ENCODE results near the gene EPHA8.
A peak's percentile ranks its signal among the peaks of the same experiment; 100 is the strongest.

The EPHA8 gene

DNA sequence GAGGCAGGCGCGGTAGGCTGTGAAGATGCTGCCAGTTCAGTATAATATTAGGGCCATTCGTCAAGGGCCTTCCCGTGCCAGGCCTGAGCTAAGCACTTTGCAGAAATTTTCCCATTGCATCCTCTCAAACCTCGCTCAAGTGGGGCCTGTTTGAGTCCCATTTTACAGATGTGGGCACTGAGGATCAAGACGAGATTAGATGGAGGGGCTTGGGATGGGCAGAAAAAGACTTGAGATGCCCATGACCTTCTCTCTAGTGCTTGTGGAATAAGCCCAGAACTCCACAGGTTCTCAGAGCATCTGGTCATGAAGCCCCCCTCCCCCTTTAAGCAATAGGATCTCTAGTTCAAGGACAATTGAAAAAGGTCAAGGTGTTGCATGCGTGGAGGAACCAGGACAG lies 9.9 kb downstream of the EPHA8 start:
- Histone ChIP-seq H3K36me3 (ENCODE audit: control insufficient read depth in 4 of 4, insufficient read depth in 4 of 4, low read length in 3 of 4) (no peaks in the 10 kb centered on the region), H3K4me3 (ENCODE audit: control insufficient read depth in 1 of 7, extremely low read depth in 1 of 7, insufficient read depth in 4 of 7, low read depth in 2 of 7, low read length in 6 of 7) (no peak overlapping the region), H3K9me3 (ENCODE audit: control extremely low read depth in 1 of 5, control insufficient read depth in 4 of 5, insufficient read depth in 2 of 5, low read depth in 1 of 5, low read length in 4 of 5) (peaks cover 0 to 11% (median 0%) of the 10 kb centered on the region in 5 experiments), H3K4me1 (ENCODE audit: control extremely low read depth in 1 of 4, control insufficient read depth in 4 of 4, insufficient read depth in 4 of 4, low read length in 3 of 4) (no peaks in the 10 kb centered on the region), H3K27ac (ENCODE audit: insufficient read depth in 1 of 2, low read depth in 1 of 2, low read length in 2 of 2, poor library complexity in 1 of 2, severe bottlenecking in 2 of 2) (no peak overlapping the region), H3K27me3 (replicated peaks in 2 of 5; ENCODE audit: control insufficient read depth in 4 of 5, insufficient read depth in 5 of 5, low read length in 4 of 5) (peaks cover 0 to 32% (median 0%) of the 10 kb centered on the region in 5 experiments)
- DNase-seq, result no peak
- POLR2A ChIA-PET, result no interaction called here
- CTCF ChIA-PET, result no interaction called here
- 86% methylated on average over 6 of the region's 7 CpGs for WGBS (ENCODE audit: insufficient coverage)

DNA sequence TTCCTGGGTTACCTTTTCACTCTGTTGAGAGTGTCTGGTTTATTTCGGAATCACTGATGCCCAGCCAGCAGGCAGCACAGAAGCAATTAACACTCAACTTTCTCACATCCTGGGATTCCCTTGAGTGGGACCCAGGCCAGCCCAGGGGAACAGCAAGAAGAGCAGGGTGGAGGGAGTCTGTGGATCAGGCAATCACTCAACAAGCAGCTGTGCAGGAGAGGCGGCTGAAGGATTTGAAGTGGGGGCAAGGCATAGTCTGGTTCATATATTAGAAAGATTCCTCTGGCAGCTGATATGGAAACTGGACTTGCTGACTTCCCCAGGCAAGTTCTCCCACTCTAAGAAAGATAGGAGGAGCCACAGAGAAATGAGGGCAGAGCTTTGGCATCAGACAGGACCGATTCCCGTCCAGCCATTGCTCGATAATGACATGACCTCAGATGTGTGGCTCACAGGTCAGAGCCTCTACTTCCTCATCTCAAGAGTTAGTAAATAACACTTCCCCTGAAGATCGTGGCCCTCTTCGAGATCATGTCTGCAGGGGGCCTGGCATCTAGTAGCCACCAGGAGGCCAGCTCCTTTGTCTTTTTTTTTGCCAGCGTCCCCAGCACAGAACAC lies 12.4 kb downstream of the EPHA8 start:
- Histone ChIP-seq H3K36me3 (ENCODE audit: control insufficient read depth in 4 of 4, insufficient read depth in 4 of 4, low read length in 3 of 4) (no peaks in the 10 kb centered on the region), H3K4me3 (ENCODE audit: control insufficient read depth in 1 of 7, extremely low read depth in 1 of 7, insufficient read depth in 4 of 7, low read depth in 2 of 7, low read length in 6 of 7) (no peak overlapping the region), H3K9me3 (ENCODE audit: control extremely low read depth in 1 of 5, control insufficient read depth in 4 of 5, insufficient read depth in 2 of 5, low read depth in 1 of 5, low read length in 4 of 5) (peaks cover 0 to 18% (median 0%) of the 10 kb centered on the region in 5 experiments), H3K4me1 (ENCODE audit: control extremely low read depth in 1 of 4, control insufficient read depth in 4 of 4, insufficient read depth in 4 of 4, low read length in 3 of 4) (no peaks in the 10 kb centered on the region), H3K27ac (ENCODE audit: insufficient read depth in 1 of 2, low read depth in 1 of 2, low read length in 2 of 2, poor library complexity in 1 of 2, severe bottlenecking in 2 of 2) (no peak overlapping the region), H3K27me3 (replicated peaks in 2 of 5; ENCODE audit: control insufficient read depth in 4 of 5, insufficient read depth in 5 of 5, low read length in 4 of 5) (peaks cover 0 to 24% (median 0%) of the 10 kb centered on the region in 5 experiments)
- DNase-seq, result peak in 2 of 3 donors; percentile 16 to 34
- CTCF ChIA-PET, result interaction anchor here (0.7 kb wide), 1 partner anchor 159 kb away, joined by 3 read pairs; no protein-coding TSS in a partner anchor
- 38% methylated on average over 7 of the region's 8 CpGs for WGBS (ENCODE audit: insufficient coverage)
- POLR2A ChIA-PET, result no interaction called here

DNA sequence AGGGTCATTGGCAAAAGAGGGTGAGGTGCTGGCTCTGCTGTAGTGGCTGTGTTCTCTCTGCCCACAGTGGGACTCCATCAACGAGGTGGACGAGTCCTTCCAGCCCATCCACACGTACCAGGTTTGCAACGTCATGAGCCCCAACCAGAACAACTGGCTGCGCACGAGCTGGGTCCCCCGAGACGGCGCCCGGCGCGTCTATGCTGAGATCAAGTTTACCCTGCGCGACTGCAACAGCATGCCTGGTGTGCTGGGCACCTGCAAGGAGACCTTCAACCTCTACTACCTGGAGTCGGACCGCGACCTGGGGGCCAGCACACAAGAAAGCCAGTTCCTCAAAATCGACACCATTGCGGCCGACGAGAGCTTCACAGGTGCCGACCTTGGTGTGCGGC lies 12.9 kb downstream of the EPHA8 start:
- H3K9me3 ChIP-seq (ENCODE audit: control extremely low read depth in 1 of 5, control insufficient read depth in 4 of 5, insufficient read depth in 2 of 5, low read depth in 1 of 5, low read length in 4 of 5), result peaks cover 0 to 18% (median 0%) of the 10 kb centered on the region in 5 experiments
- POLR2A ChIA-PET, result no interaction called here
- H3K4me3 ChIP-seq (ENCODE audit: control insufficient read depth in 1 of 7, extremely low read depth in 1 of 7, insufficient read depth in 4 of 7, low read depth in 2 of 7, low read length in 6 of 7), result no peak overlapping the region
- peaks cover 0 to 24% (median 2%) of the 10 kb centered on the region in 5 experiments for H3K27me3 ChIP-seq (replicated peaks in 2 of 5; ENCODE audit: control insufficient read depth in 4 of 5, insufficient read depth in 5 of 5, low read length in 4 of 5)
- DNase-seq, result no peak
- no peak overlapping the region for H3K27ac ChIP-seq (ENCODE audit: insufficient read depth in 1 of 2, low read depth in 1 of 2, low read length in 2 of 2, poor library complexity in 1 of 2, severe bottlenecking in 2 of 2)
- CTCF ChIA-PET, result no interaction called here
- 90% methylated on average over 13 of the region's 23 CpGs for WGBS (ENCODE audit: insufficient coverage)
- H3K4me1 ChIP-seq (ENCODE audit: control extremely low read depth in 1 of 4, control insufficient read depth in 4 of 4, insufficient read depth in 4 of 4, low read length in 3 of 4), result no peaks in the 10 kb centered on the region
- no peaks in the 10 kb centered on the region for H3K36me3 ChIP-seq (ENCODE audit: control insufficient read depth in 4 of 4, insufficient read depth in 4 of 4, low read length in 3 of 4)

DNA sequence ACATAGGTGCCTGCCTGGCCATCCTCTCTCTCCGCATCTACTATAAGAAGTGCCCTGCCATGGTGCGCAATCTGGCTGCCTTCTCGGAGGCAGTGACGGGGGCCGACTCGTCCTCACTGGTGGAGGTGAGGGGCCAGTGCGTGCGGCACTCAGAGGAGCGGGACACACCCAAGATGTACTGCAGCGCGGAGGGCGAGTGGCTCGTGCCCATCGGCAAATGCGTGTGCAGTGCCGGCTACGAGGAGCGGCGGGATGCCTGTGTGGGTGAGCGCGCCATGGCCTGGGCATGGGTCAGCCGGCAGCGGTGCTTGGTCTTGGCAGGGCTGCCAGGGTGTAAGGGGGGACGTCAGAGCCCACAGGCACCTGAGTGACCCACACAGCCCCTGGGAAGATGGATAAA lies 13.3 kb downstream of the EPHA8 start:
- ChIA-PET CTCF (no interaction called here), POLR2A (no interaction called here)
- Histone ChIP-seq H3K36me3 (ENCODE audit: control insufficient read depth in 4 of 4, insufficient read depth in 4 of 4, low read length in 3 of 4) (no peaks in the 10 kb centered on the region), H3K27me3 (replicated peaks in 2 of 5; ENCODE audit: control insufficient read depth in 4 of 5, insufficient read depth in 5 of 5, low read length in 4 of 5) (peaks cover 0 to 24% (median 3%) of the 10 kb centered on the region in 5 experiments), H3K4me3 (ENCODE audit: control insufficient read depth in 1 of 7, extremely low read depth in 1 of 7, insufficient read depth in 4 of 7, low read depth in 2 of 7, low read length in 6 of 7) (no peak overlapping the region), H3K9me3 (ENCODE audit: control extremely low read depth in 1 of 5, control insufficient read depth in 4 of 5, insufficient read depth in 2 of 5, low read depth in 1 of 5, low read length in 4 of 5) (peaks cover 0 to 18% (median 0%) of the 10 kb centered on the region in 5 experiments), H3K27ac (ENCODE audit: insufficient read depth in 1 of 2, low read depth in 1 of 2, low read length in 2 of 2, poor library complexity in 1 of 2, severe bottlenecking in 2 of 2) (no peak overlapping the region), H3K4me1 (ENCODE audit: control extremely low read depth in 1 of 4, control insufficient read depth in 4 of 4, insufficient read depth in 4 of 4, low read length in 3 of 4) (no peaks in the 10 kb centered on the region)
- DNase-seq, result no peak
- 97% methylated on average over 23 of the region's 24 CpGs for WGBS (ENCODE audit: insufficient coverage)

DNA sequence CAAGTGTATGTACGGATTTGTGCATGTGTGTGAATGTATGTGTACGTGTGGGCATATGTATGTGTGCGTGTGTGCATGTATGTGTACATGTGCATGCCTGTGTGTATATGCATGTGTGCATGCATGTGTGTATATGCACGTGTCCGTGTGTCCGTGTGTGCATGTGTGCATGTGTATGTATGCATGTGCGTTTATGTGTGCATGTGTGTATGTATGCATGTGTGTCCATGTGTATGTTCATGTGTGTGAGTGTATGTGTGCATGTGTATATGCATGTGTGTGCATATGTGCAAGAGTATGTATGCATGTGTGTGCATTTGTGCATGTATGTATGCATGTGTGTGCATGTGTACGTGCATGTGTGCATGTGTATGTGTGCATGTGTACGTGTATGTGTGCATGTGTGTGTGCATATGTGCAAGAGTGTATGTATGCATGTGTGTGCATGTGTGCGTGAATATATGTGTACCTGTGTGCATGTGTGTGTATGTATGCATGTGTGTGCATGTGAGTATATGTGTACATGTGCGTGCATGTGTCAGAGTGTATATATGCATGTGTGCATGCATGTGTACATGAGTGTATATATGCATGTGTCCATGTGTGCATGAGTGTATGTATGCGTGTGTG lies 15.6 kb downstream of the EPHA8 start:
- Histone ChIP-seq H3K4me1 (ENCODE audit: control extremely low read depth in 1 of 4, control insufficient read depth in 4 of 4, insufficient read depth in 4 of 4, low read length in 3 of 4) (no peaks in the 10 kb centered on the region), H3K4me3 (ENCODE audit: control insufficient read depth in 1 of 7, extremely low read depth in 1 of 7, insufficient read depth in 4 of 7, low read depth in 2 of 7, low read length in 6 of 7) (no peak overlapping the region), H3K36me3 (ENCODE audit: control insufficient read depth in 4 of 4, insufficient read depth in 4 of 4, low read length in 3 of 4) (no peaks in the 10 kb centered on the region), H3K9me3 (ENCODE audit: control extremely low read depth in 1 of 5, control insufficient read depth in 4 of 5, insufficient read depth in 2 of 5, low read depth in 1 of 5, low read length in 4 of 5) (peaks cover 0 to 18% (median 0%) of the 10 kb centered on the region in 5 experiments), H3K27ac (ENCODE audit: insufficient read depth in 1 of 2, low read depth in 1 of 2, low read length in 2 of 2, poor library complexity in 1 of 2, severe bottlenecking in 2 of 2) (no peak overlapping the region), H3K27me3 (replicated peaks in 2 of 5; ENCODE audit: control insufficient read depth in 4 of 5, insufficient read depth in 5 of 5, low read length in 4 of 5) (peaks cover 0 to 3% (median 0%) of the 10 kb centered on the region in 5 experiments)
- no peak for DNase-seq
- ChIA-PET POLR2A (no interaction called here), CTCF (no interaction called here)
- WGBS (ENCODE audit: insufficient coverage), result 99% methylated on average over 12 of the region's 12 CpGs

DNA sequence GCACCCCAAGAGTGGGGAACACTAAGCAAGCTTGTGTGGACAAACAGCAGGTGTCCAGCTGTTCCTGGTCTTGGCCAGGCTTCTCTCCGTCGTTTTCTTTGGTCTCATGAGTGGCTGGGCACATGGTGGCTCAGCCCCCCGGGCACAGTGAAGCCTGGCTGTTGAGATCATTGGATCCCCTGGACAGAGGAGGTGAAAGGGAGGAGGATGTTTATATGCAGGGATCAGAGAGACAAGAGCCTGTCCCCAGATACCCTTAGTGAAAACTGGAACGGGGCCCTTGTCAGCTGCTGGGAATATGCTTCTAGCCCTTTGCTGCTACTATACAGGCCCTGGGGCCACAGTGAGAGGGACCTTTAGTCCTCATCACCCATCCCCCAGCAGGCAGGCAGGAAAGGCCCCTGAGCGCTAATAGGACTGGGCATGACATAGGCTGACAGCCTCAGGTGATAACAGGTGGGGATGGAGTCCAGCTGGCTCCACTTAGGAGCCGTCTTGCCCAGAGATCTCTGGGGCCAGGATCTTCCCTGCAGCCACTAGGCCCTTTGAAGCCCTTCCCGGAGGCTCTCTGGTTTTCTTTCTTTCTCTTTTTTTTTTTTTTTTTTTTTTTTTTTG lies 16.4 kb downstream of the EPHA8 start:
- ChIA-PET POLR2A (no interaction called here), CTCF (no interaction called here)
- peaks cover 0 to 18% (median 0%) of the 10 kb centered on the region in 5 experiments for H3K9me3 ChIP-seq (ENCODE audit: control extremely low read depth in 1 of 5, control insufficient read depth in 4 of 5, insufficient read depth in 2 of 5, low read depth in 1 of 5, low read length in 4 of 5)
- H3K36me3 ChIP-seq (ENCODE audit: control insufficient read depth in 4 of 4, insufficient read depth in 4 of 4, low read length in 3 of 4), result no peaks in the 10 kb centered on the region
- H3K4me1 ChIP-seq (ENCODE audit: control extremely low read depth in 1 of 4, control insufficient read depth in 4 of 4, insufficient read depth in 4 of 4, low read length in 3 of 4), result no peaks in the 10 kb centered on the region
- 78% methylated on average over 7 of the region's 7 CpGs for WGBS (ENCODE audit: insufficient coverage)
- H3K27me3 ChIP-seq (replicated peaks in 2 of 5; ENCODE audit: control insufficient read depth in 4 of 5, insufficient read depth in 5 of 5, low read length in 4 of 5), result peaks cover 0 to 3% (median 0%) of the 10 kb centered on the region in 5 experiments
- no peak overlapping the region for H3K4me3 ChIP-seq (ENCODE audit: control insufficient read depth in 1 of 7, extremely low read depth in 1 of 7, insufficient read depth in 4 of 7, low read depth in 2 of 7, low read length in 6 of 7)
- no peak for DNase-seq
- H3K27ac ChIP-seq (ENCODE audit: insufficient read depth in 1 of 2, low read depth in 1 of 2, low read length in 2 of 2, poor library complexity in 1 of 2, severe bottlenecking in 2 of 2), result no peak overlapping the region
